K562 (cell line): Measurements from ENCODE around the gene CUX1. TPM values are rescaled to one million over a fixed set of nuclear protein-coding genes. Genes with fewer than 3 reads are reported as not detected.

ENCODE experiments used
- ATAC-seq: fragments of 200-7000 bp; cut with Tn5 transposase; 3 replicates; pipeline ENCODE4 v1.9.1; 2020; ENCODE audit warnings: moderate library complexity
- BruUV-seq: library from RNA; stranded (reverse); fragments of 400-500 nt; replicated peaks from 2 replicates; lab custom pipeline; 2021; lab: Mats Ljungman, UMichigan
- CTCF ChIA-PET: fragments of 300-600 bp; formaldehyde crosslinking; extraction: SDS; loops from one replicate; lab custom pipeline; 2021; ENCODE audit warnings: low intra/inter-chr PET ratio; lab: Yijun Ruan, JAX
- POLR2A ChIA-PET: fragments of 300-600, 350-650 bp; sonication (Branson Sonifier 250); formaldehyde crosslinking; extraction: SDS; loops from one replicate; lab custom pipeline; 2021; ENCODE audit warnings: antibody characterized with exemption, inconsistent platforms; lab: Yijun Ruan, JAX
- DNase-seq, 4 experiments: peaks; one replicate each; pipeline versions ENCODE4 v3.0.0 to v3.0.0-alpha.2; 2011 to 2018; ENCODE audit warnings: low spot score in 3 of 4, mixed read lengths in 3 of 4; ENCODE audit errors: extremely low read depth in 1 of 4
- FAIRE-seq: peaks from 2 replicates; lab custom pipeline; 2011; peaks lifted over from hg19 to GRCh38; lab: Jason Lieb, UNC
- H2AFZ ChIP-seq: 2 replicates; pipeline ENCODE4 v1.6.0; 2011; ENCODE audit warnings: low read depth, low read length, control low read depth, inconsistent platforms
- H3K27ac ChIP-seq: fragments of 200-600 bp; 3 replicates; pipeline ENCODE4 v1.8.0; 2011; ENCODE audit warnings: low read depth, mild to moderate bottlenecking, control low read depth, inconsistent platforms, low read length, moderate library complexity, mixed read lengths; ENCODE audit errors: extremely low read depth
- H3K27me3 ChIP-seq, 2 experiments: fragments of 300-600 bp in 1 of 2; 2 replicates in 1 of 2; 3 replicates in 1 of 2; pipeline versions ENCODE4 v1.6.0 to v1.8.0; 2011; ENCODE audit warnings: inconsistent platforms in 2 of 2, low read length in 2 of 2, mild to moderate bottlenecking in 1 of 2, mixed read lengths in 1 of 2, moderate library complexity in 1 of 2; ENCODE audit not compliant: control insufficient read depth in 2 of 2, insufficient read depth in 2 of 2
- H3K36me3 ChIP-seq: fragments of 300-600 bp; 3 replicates; pipeline ENCODE4 v1.8.0; 2011; ENCODE audit warnings: mild to moderate bottlenecking, low read length, inconsistent platforms; ENCODE audit not compliant: control insufficient read depth, insufficient read depth
- H3K4me1 ChIP-seq, 2 experiments: fragments of 200-600 bp in 1 of 2; replicated peaks in 1 of 2; 2 replicates in 1 of 2; 3 replicates in 1 of 2; pipeline versions ENCODE4 v1.5.1 to v1.8.0; 2011; ENCODE audit warnings: inconsistent platforms in 2 of 2, low read length in 2 of 2, mild to moderate bottlenecking in 1 of 2, mixed read lengths in 1 of 2, moderate library complexity in 1 of 2; ENCODE audit not compliant: control insufficient read depth in 2 of 2, insufficient read depth in 2 of 2
- H3K4me2 ChIP-seq: 2 replicates; pipeline ENCODE4 v1.6.1; 2011; ENCODE audit warnings: low read length, control low read depth, inconsistent platforms, mixed read lengths; ENCODE audit not compliant: insufficient read depth
- H3K4me3 ChIP-seq: fragments of 200-600 bp; sonication (generic), shearing (Covaris generic); 2 replicates; pipeline ENCODE4 v1.5.1; 2016; ENCODE audit warnings: control low read depth, inconsistent platforms
- H3K79me2 ChIP-seq: fragments of 200-600 bp; 3 replicates; pipeline ENCODE4 v1.8.0; 2011; ENCODE audit warnings: low read length, inconsistent platforms; ENCODE audit not compliant: control insufficient read depth, insufficient read depth
- H3K9ac ChIP-seq, 2 experiments: 2 replicates each; pipeline versions ENCODE4 v1.6.0 to v1.6.1; 2011; ENCODE audit warnings: low read depth in 2 of 2, low read length in 2 of 2, control low read depth in 1 of 2, inconsistent platforms in 1 of 2, mild to moderate bottlenecking in 1 of 2, mixed read lengths in 1 of 2; ENCODE audit not compliant: insufficient read depth in 1 of 2
- H3K9me1 ChIP-seq: one replicate; pipeline ENCODE4 v1.6.0; 2011; ENCODE audit warnings: inconsistent platforms, mild to moderate bottlenecking, low read length, moderate library complexity; ENCODE audit not compliant: control insufficient read depth, insufficient read depth
- H3K9me3 ChIP-seq: replicated peaks from 2 replicates; pipeline ENCODE4 v1.5.1; 2011; ENCODE audit warnings: low read depth, low read length, inconsistent platforms; ENCODE audit not compliant: control insufficient read depth, insufficient read depth
- H4K20me1 ChIP-seq: replicated peaks from 2 replicates; pipeline ENCODE4 v1.6.1; 2011; ENCODE audit warnings: low read length, inconsistent platforms, mixed read lengths; ENCODE audit not compliant: control insufficient read depth, insufficient read depth
- BCLAF1 ChIP-seq, 2 experiments: fragments of 450-650 bp in 1 of 2; IDR thresholded peaks; 2 replicates each; pipeline ENCODE4 v1.6.1; 2011 to 2017; ENCODE audit warnings: low read depth in 2 of 2, antibody characterized with exemption in 1 of 2, borderline replicate concordance in 1 of 2, low read length in 1 of 2, mild to moderate bottlenecking in 1 of 2, mixed read lengths in 1 of 2; ENCODE audit not compliant: control insufficient read depth in 1 of 2
- BRD9 ChIP-seq: fragments of 450-650 bp; IDR thresholded peaks from 2 replicates; pipeline ENCODE4 v1.6.1; 2018; ENCODE audit warnings: low read depth; ENCODE audit not compliant: partially characterized antibody
- E2F3 ChIP-seq: fragments of 250-450 bp; sonication (Bioruptor Pico); IDR thresholded peaks from 2 replicates; pipeline ENCODE4 v1.4.0; 2020; ENCODE audit warnings: mild to moderate bottlenecking
- ETS2 ChIP-seq: IDR thresholded peaks from 2 replicates; pipeline ENCODE4 v1.6.1; 2016; ENCODE audit warnings: borderline replicate concordance, missing genetic modification characterization, mild to moderate bottlenecking, moderate library complexity, missing compliant biosample characterization; ENCODE audit not compliant: poor library complexity, severe bottlenecking
- POLR2B ChIP-seq: fragments of 450-650 bp; IDR thresholded peaks from 2 replicates; pipeline ENCODE4 v1.6.1; 2018; ENCODE audit warnings: low read depth; ENCODE audit not compliant: partially characterized antibody
- SP1 ChIP-seq: sonication (generic); formaldehyde crosslinking; IDR thresholded peaks from 2 replicates; pipeline ENCODE4 v1.8.1; 2022; ENCODE audit warnings: mild to moderate bottlenecking, missing genetic modification reagents
- TRIM24 ChIP-seq, 2 experiments: fragments of 450-650 bp; IDR thresholded peaks; 2 replicates each; pipeline ENCODE4 v1.6.1; 2016
- ZNF121 ChIP-seq: sonication (generic); formaldehyde crosslinking; conservative IDR thresholded peaks from 2 replicates; pipeline ENCODE4 v1.8.0; 2022; ENCODE audit warnings: missing genetic modification reagents
- ZNF239 ChIP-seq: fragments of 250-450 bp; sonication (Bioruptor Pico); IDR thresholded peaks from 2 replicates; pipeline ENCODE4 v1.4.0; 2020; ENCODE audit warnings: mild to moderate bottlenecking
- WGBS: fragments of 100-300 bp; shearing (Covaris generic); methylation state at CpG from one replicate; pipeline ENCODE4 v1.1.6; 2016; ENCODE audit warnings: low coverage, mixed read lengths; ENCODE audit not compliant: insufficient coverage; ENCODE audit errors: missing lambda C conversion rate; 5-methylcytosine and 5-hydroxymethylcytosine counted together
- in situ Hi-C: fragments of 300-500 bp; cut with MboI; formaldehyde crosslinking; loops from 4 replicates; pipeline ENCODE4 v1.15.0; 2018; ENCODE audit warnings: inconsistent platforms, mixed read lengths
- intact Hi-C: fragments of 100-400 bp; cut with micrococcal nuclease; formaldehyde crosslinking; loops from 2 replicates; pipeline ENCODE4 v1.14.2; 2022
- polyA plus RNA-seq, 8 experiments: library from polyadenylated mRNA; depleted of rRNA in 4 of 8; stranded (reverse) in 5 of 8; unstranded in 3 of 8; fragments of >200 nt; fragmentation: Nextera tagmentation in 2 of 8; fragmentation: Illumina TruSeq in 1 of 8; extraction: Ambion mirVana in 2 of 8; extraction: Trizol in 1 of 8; gene quantifications; 2 replicates each; pipeline versions ENCODE4 v1.2.1 to v1.2.3, GENCODE V29; 2011 to 2014; ENCODE audit warnings: inconsistent platforms in 1 of 8, missing spikeins in 1 of 8
- total RNA-seq, 7 experiments: library from RNA; depleted of rRNA in 6 of 7; stranded (reverse); fragments of >200 nt in 6 of 7; fragmentation: Illumina TruSeq in 2 of 7; extraction: Trizol in 2 of 7; gene quantifications; 2 replicates each; pipeline versions ENCODE4 v1.2.1 to v1.2.3, GENCODE V29; 2011 to 2021; ENCODE audit warnings: low replicate concordance in 1 of 7
- TF ChIP-seq, protein P1 (sequence below): fragments of 450-650 bp; IDR thresholded peaks from 2 replicates; pipeline ENCODE4 v1.6.1; 2014; ENCODE audit warnings: low read depth, mild to moderate bottlenecking, moderate library complexity, borderline replicate concordance

CUX1 gene
- total and polyA plus RNA-seq, 9 of the 15 experiments (the other 6 are each of a cell fraction or from before 2014, with no cell fraction given) = 3.6 to 55.3 (median 25.2) TPM

GRCh38 chr7:101846800-101847538, 29.5 kb downstream of the CUX1 start (continued):
- TF ChIP-seq TRIM24 (IDR thresholded peaks at IDR 0.05) (peak; percentile 32 to 51; a peak in 2 of 4 replicates), ZNF239 (no peak)

GRCh38 chr7:101848208-101848951, 31.0 kb downstream of the CUX1 start:
- H3K9me1 ChIP-seq = no peaks in the 10 kb centered on the region
- in situ Hi-C loops (no loop called here), intact Hi-C loops (no loop called here)
- 90% methylated on average over 8 of the region's 8 CpGs for WGBS
- H3K9me3 ChIP-seq = peaks cover 13% of the 10 kb centered on the region
- DNase-seq (no peak), ATAC-seq (no peak), FAIRE-seq (no peak)
- peaks cover 9% of the 10 kb centered on the region; the same call in 1 of the 3 replicates for H3K36me3 ChIP-seq
- no peak overlapping the region for H3K9ac ChIP-seq
- H3K27me3 ChIP-seq = no peaks in the 10 kb centered on the region
- ChIA-PET CTCF (no interaction called here), POLR2A (interaction anchor here (0.6 to 1.0 kb wide), 4 partner anchors 23 to 177 kb away, joined by 3 read pairs; no protein-coding TSS in a partner anchor)
- peaks cover under 1 to 4% of the 10 kb centered on the region in 2 experiments; a peak in 2 of 5 replicates for H3K4me1 ChIP-seq
- no peak overlapping the region for H2AFZ ChIP-seq
- TF ChIP-seq E2F3 (CRISPR knock-in tag) (no peak), ETS2 (tag) (no peak), POLR2B (no peak), SP1 (CRISPR knock-in tag) (no peak), ZNF121 (CRISPR knock-in tag) (peak; percentile 92), BRD9 (no peak), BCLAF1 (IDR thresholded peaks at IDR 0.05; ENCODE audit: borderline replicate concordance in 1 of 2, control insufficient read depth in 1 of 2, low read depth in 2 of 2, low read length in 1 of 2) (no peak)
- TF ChIP-seq, protein P1, sequence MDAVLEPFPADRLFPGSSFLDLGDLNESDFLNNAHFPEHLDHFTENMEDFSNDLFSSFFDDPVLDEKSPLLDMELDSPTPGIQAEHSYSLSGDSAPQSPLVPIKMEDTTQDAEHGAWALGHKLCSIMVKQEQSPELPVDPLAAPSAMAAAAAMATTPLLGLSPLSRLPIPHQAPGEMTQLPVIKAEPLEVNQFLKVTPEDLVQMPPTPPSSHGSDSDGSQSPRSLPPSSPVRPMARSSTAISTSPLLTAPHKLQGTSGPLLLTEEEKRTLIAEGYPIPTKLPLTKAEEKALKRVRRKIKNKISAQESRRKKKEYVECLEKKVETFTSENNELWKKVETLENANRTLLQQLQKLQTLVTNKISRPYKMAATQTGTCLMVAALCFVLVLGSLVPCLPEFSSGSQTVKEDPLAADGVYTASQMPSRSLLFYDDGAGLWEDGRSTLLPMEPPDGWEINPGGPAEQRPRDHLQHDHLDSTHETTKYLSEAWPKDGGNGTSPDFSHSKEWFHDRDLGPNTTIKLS = no peak
- no TSS peak for BruUV-seq
- no peak overlapping the region for H3K4me3 ChIP-seq
- H4K20me1 ChIP-seq = peaks cover 7% of the 10 kb centered on the region; the same call in 1 of the 2 replicates
- H3K4me2 ChIP-seq = no peak overlapping the region
- H3K79me2 ChIP-seq = peaks cover 96% of the 10 kb centered on the region
- no peak overlapping the region for H3K27ac ChIP-seq
